ENCODE results near the gene TREML4.

The TREML4 gene

GRCh38 chr6:41271901-41272395, 43.8 kb downstream of the TREML4 start:
- no peak overlapping the region for H3K4me3 ChIP-seq (ENCODE audit: severe bottlenecking)
- no peaks in the 10 kb centered on the region for H3K36me3 ChIP-seq (ENCODE audit: low read depth)
- H3K9me3 ChIP-seq (ENCODE audit: severe bottlenecking): no peaks in the 10 kb centered on the region
- DNase-seq (ENCODE audit: low spot score): no peak
- TF ChIP-seq, protein P1, sequence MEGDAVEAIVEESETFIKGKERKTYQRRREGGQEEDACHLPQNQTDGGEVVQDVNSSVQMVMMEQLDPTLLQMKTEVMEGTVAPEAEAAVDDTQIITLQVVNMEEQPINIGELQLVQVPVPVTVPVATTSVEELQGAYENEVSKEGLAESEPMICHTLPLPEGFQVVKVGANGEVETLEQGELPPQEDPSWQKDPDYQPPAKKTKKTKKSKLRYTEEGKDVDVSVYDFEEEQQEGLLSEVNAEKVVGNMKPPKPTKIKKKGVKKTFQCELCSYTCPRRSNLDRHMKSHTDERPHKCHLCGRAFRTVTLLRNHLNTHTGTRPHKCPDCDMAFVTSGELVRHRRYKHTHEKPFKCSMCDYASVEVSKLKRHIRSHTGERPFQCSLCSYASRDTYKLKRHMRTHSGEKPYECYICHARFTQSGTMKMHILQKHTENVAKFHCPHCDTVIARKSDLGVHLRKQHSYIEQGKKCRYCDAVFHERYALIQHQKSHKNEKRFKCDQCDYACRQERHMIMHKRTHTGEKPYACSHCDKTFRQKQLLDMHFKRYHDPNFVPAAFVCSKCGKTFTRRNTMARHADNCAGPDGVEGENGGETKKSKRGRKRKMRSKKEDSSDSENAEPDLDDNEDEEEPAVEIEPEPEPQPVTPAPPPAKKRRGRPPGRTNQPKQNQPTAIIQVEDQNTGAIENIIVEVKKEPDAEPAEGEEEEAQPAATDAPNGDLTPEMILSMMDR (IDR thresholded peaks at IDR 0.05; ENCODE audit: poor library complexity, severe bottlenecking): no peak
- ATAC-seq (ENCODE audit: low read depth): no peak
- H3K27me3 ChIP-seq (ENCODE audit: insufficient read depth, poor library complexity, severe bottlenecking): no peaks in the 10 kb centered on the region
- no peaks in the 10 kb centered on the region for H3K4me1 ChIP-seq (ENCODE audit: insufficient read depth, poor library complexity, severe bottlenecking)
- H3K27ac ChIP-seq (ENCODE audit: poor library complexity, severe bottlenecking): no peak overlapping the region

GRCh38 chr6:41272591-41273240, 44.6 kb downstream of the TREML4 start:
- TF ChIP-seq, protein P1 (IDR thresholded peaks at IDR 0.05; ENCODE audit: poor library complexity, severe bottlenecking): no peak
- ATAC-seq (ENCODE audit: low read depth): no peak
- H3K4me1 ChIP-seq (ENCODE audit: insufficient read depth, poor library complexity, severe bottlenecking): no peaks in the 10 kb centered on the region
- no peaks in the 10 kb centered on the region for H3K27me3 ChIP-seq (ENCODE audit: insufficient read depth, poor library complexity, severe bottlenecking)
- no peaks in the 10 kb centered on the region for H3K9me3 ChIP-seq (ENCODE audit: severe bottlenecking)
- no peak for DNase-seq (ENCODE audit: low spot score)
- H3K27ac ChIP-seq (ENCODE audit: poor library complexity, severe bottlenecking): no peak overlapping the region
- H3K36me3 ChIP-seq (ENCODE audit: low read depth): no peaks in the 10 kb centered on the region
- H3K4me3 ChIP-seq (ENCODE audit: severe bottlenecking): no peak overlapping the region

DNA sequence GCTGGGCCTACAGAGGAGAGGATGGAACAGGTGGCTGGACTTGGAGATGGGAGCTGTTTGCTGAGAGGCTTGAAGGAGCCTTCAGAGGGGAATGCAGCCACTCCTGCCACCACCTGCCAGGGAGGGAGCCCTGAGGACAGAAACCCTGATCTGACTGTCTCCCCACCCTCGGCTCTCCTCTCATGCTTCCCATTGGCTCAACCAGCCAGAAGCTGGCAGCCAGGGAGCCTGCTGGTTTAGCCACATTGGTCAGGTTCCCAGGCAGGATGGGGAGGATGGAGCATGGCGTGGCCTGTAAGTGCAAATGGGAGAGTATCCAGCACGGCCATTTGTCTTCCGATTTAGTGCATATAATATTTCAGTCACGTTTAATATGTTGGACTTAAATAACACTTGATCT, 45.6 kb downstream of the TREML4 start:
- TF ChIP-seq, protein P1 (IDR thresholded peaks at IDR 0.05; ENCODE audit: poor library complexity, severe bottlenecking): no peak
- H3K4me3 ChIP-seq (ENCODE audit: severe bottlenecking): no peak overlapping the region
- H3K27me3 ChIP-seq (ENCODE audit: insufficient read depth, poor library complexity, severe bottlenecking): no peaks in the 10 kb centered on the region
- no peak for DNase-seq (ENCODE audit: low spot score)
- no peak for ATAC-seq (ENCODE audit: low read depth)
- no peaks in the 10 kb centered on the region for H3K36me3 ChIP-seq (ENCODE audit: low read depth)
- no peaks in the 10 kb centered on the region for H3K9me3 ChIP-seq (ENCODE audit: severe bottlenecking)
- H3K4me1 ChIP-seq (ENCODE audit: insufficient read depth, poor library complexity, severe bottlenecking): no peaks in the 10 kb centered on the region
- no peak overlapping the region for H3K27ac ChIP-seq (ENCODE audit: poor library complexity, severe bottlenecking)

DNA sequence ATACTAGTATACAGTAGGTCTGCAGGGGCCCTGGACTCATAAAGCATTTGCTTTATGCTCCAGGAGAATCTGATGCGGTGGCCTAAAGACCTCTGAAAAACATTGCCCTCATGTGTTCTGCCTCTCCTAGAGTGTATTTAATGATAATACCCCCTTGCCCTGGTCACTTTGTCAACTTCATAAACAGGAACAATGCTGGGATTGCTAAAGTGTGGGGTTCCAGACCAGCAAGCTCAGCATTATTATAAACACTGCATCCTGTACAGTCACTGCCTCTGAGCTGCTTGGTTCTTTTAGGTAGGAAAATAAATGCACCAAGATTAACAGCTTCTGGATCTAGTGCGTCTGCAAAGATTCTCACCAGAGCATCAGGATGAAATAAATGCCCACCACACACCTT, 46.1 kb downstream of the TREML4 start:
- H3K27me3 ChIP-seq (ENCODE audit: insufficient read depth, poor library complexity, severe bottlenecking): no peaks in the 10 kb centered on the region
- TF ChIP-seq, protein P1 (IDR thresholded peaks at IDR 0.05; ENCODE audit: poor library complexity, severe bottlenecking): no peak
- no peaks in the 10 kb centered on the region for H3K9me3 ChIP-seq (ENCODE audit: severe bottlenecking)
- no peak for DNase-seq (ENCODE audit: low spot score)
- no peak overlapping the region for H3K4me3 ChIP-seq (ENCODE audit: severe bottlenecking)
- H3K27ac ChIP-seq (ENCODE audit: poor library complexity, severe bottlenecking): no peak overlapping the region
- ATAC-seq (ENCODE audit: low read depth): no peak
- no peaks in the 10 kb centered on the region for H3K4me1 ChIP-seq (ENCODE audit: insufficient read depth, poor library complexity, severe bottlenecking)
- no peaks in the 10 kb centered on the region for H3K36me3 ChIP-seq (ENCODE audit: low read depth)

DNA sequence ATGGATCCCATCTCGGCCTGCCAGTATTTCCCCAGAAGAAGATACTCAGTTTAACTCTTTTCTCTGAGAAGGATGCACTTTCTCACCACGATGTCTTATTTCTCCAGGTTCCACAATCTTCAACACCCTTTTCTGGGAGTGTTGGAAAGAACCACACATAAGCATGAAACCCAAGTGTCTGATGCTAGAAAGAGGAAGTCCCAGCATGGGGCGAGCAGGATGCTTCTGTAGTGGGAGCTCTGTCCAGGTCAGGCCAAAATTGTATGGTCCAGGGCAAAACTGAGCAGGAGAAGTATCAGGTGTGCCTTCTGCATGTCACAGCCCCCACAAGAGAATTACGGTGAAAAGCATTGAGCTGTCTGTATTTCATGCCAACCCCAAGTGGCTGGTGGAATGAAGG, 47.3 kb downstream of the TREML4 start:
- Histone ChIP-seq H3K27me3 (ENCODE audit: insufficient read depth, poor library complexity, severe bottlenecking) (no peaks in the 10 kb centered on the region), H3K36me3 (ENCODE audit: low read depth) (no peaks in the 10 kb centered on the region), H3K9me3 (ENCODE audit: severe bottlenecking) (no peaks in the 10 kb centered on the region), H3K4me3 (ENCODE audit: severe bottlenecking) (no peak overlapping the region), H3K27ac (ENCODE audit: poor library complexity, severe bottlenecking) (no peak overlapping the region), H3K4me1 (ENCODE audit: insufficient read depth, poor library complexity, severe bottlenecking) (no peaks in the 10 kb centered on the region)
- DNase-seq (ENCODE audit: low spot score) (no peak), ATAC-seq (ENCODE audit: low read depth) (no peak)
- TF ChIP-seq, protein P1 (IDR thresholded peaks at IDR 0.05; ENCODE audit: poor library complexity, severe bottlenecking): no peak
